HepG2 (cell line): ENCODE data around the gene CYP27B1. TPM values are rescaled to one million over a fixed set of nuclear protein-coding genes. Genes with fewer than 3 reads are reported as not detected.

Experiments used
- AFF4 ChIP-seq: sonication (generic); formaldehyde crosslinking; IDR thresholded peaks from 2 replicates; pipeline ENCODE4 v1.4.0; 2020; ENCODE audit warnings: missing genetic modification reagents
- BORCS8-MEF2B ChIP-seq: sonication (generic); formaldehyde crosslinking; IDR thresholded peaks from 2 replicates; pipeline ENCODE4 v1.8.0; 2022; ENCODE audit warnings: mild to moderate bottlenecking, missing genetic modification reagents
- FIP1L1 ChIP-seq: fragments of 200-400 bp; formaldehyde crosslinking; IDR thresholded peaks from 2 replicates; pipeline ENCODE4 v1.6.1; 2018; ENCODE audit warnings: low read depth, mild to moderate bottlenecking, low read length, moderate library complexity, borderline replicate concordance; ENCODE audit not compliant: insufficient read depth
- HMG20A ChIP-seq: IDR thresholded peaks from 2 replicates; pipeline ENCODE4 v1.6.1; 2016; ENCODE audit warnings: borderline replicate concordance
- HOXA3 ChIP-seq: sonication (generic); formaldehyde crosslinking; IDR thresholded peaks from 2 replicates; pipeline ENCODE4 v1.5.0; 2020; ENCODE audit warnings: missing genetic modification reagents
- JUNB ChIP-seq: sonication (generic); formaldehyde crosslinking; IDR thresholded peaks from 2 replicates; pipeline ENCODE4 v1.8.0; 2022; ENCODE audit warnings: missing genetic modification reagents, mild to moderate bottlenecking, borderline replicate concordance
- NFATC3 ChIP-seq: sonication (generic); formaldehyde crosslinking; IDR thresholded peaks from 2 replicates; pipeline ENCODE4 v1.5.1; 2020; ENCODE audit warnings: mild to moderate bottlenecking, missing genetic modification reagents
- NFE2 ChIP-seq: sonication (generic); formaldehyde crosslinking; IDR thresholded peaks from 2 replicates; pipeline ENCODE4 v1.4.0; 2020; ENCODE audit warnings: missing genetic modification reagents
- SP5 ChIP-seq: IDR thresholded peaks from 2 replicates; pipeline ENCODE4 v1.6.1; 2016; ENCODE audit warnings: low read depth, borderline replicate concordance
- ZBTB25 ChIP-seq: IDR thresholded peaks from 2 replicates; pipeline ENCODE4 v1.6.1; 2018; ENCODE audit warnings: missing genetic modification reagents
- ZBTB37 ChIP-seq: sonication (generic); formaldehyde crosslinking; IDR thresholded peaks from 2 replicates; pipeline ENCODE4 v1.4.0; 2020; ENCODE audit warnings: mild to moderate bottlenecking, missing genetic modification reagents
- ZHX1 ChIP-seq: sonication (generic); formaldehyde crosslinking; IDR thresholded peaks from 2 replicates; pipeline ENCODE4 v1.8.1; 2022; ENCODE audit warnings: low read depth, mild to moderate bottlenecking, missing genetic modification reagents
- ZNF317 ChIP-seq: sonication (generic); formaldehyde crosslinking; IDR thresholded peaks from 2 replicates; pipeline ENCODE4 v1.5.0; 2020; ENCODE audit warnings: mild to moderate bottlenecking, missing genetic modification reagents
- ZNF333 ChIP-seq: sonication (generic); formaldehyde crosslinking; IDR thresholded peaks from 2 replicates; pipeline ENCODE4 v1.4.0; 2020; ENCODE audit warnings: mild to moderate bottlenecking, missing genetic modification reagents, borderline replicate concordance
- ZNF484 ChIP-seq: sonication (generic); formaldehyde crosslinking; IDR thresholded peaks from 2 replicates; pipeline ENCODE4 v1.5.1; 2020; ENCODE audit warnings: mild to moderate bottlenecking, low read depth, missing genetic modification reagents, borderline replicate concordance
- ZNF558 ChIP-seq: sonication (generic); formaldehyde crosslinking; IDR thresholded peaks from 2 replicates; pipeline ENCODE4 v1.9.0; 2022; ENCODE audit warnings: mild to moderate bottlenecking, missing genetic modification reagents, borderline replicate concordance
- ZNF790 ChIP-seq: sonication (generic); formaldehyde crosslinking; IDR thresholded peaks from 2 replicates; pipeline ENCODE4 v1.8.0; 2022; ENCODE audit warnings: missing genetic modification reagents, mild to moderate bottlenecking, borderline replicate concordance
- ZNF850 ChIP-seq: sonication (generic); formaldehyde crosslinking; conservative IDR thresholded peaks from 2 replicates; pipeline ENCODE4 v1.9.0; 2021; ENCODE audit warnings: mild to moderate bottlenecking, missing genetic modification reagents
- polyA plus RNA-seq, 8 experiments: library from polyadenylated mRNA; depleted of rRNA in 3 of 8; stranded (reverse) in 7 of 8; unstranded in 1 of 8; fragments of >200 nt; fragmentation: Illumina TruSeq in 4 of 8; extraction: Trizol in 4 of 8; gene quantifications; 2 replicates each; pipeline versions ENCODE4 v1.2.1 to v1.2.3, GENCODE V29; 2011 to 2016; ENCODE audit warnings: low read depth in 4 of 8, missing spikeins in 1 of 8, mixed read lengths in 1 of 8; ENCODE audit not compliant: insufficient read depth in 1 of 8
- total RNA-seq, 5 experiments: library from RNA; depleted of rRNA; stranded (reverse); fragments of >200 nt; fragmentation: Illumina TruSeq; extraction: Trizol; gene quantifications; 2 replicates each; pipeline ENCODE4 v1.2.3, GENCODE V29; 2016; ENCODE audit warnings: low read depth in 1 of 5
- TF ChIP-seq, protein P1 (sequence below): sonication (generic); formaldehyde crosslinking; IDR thresholded peaks from 2 replicates; pipeline ENCODE4 v1.5.1; 2020; ENCODE audit warnings: missing genetic modification reagents, mild to moderate bottlenecking, borderline replicate concordance

CYP27B1 gene
- total and polyA plus RNA-seq, 2 of the 13 experiments (the other 11 are each of a cell fraction or from before 2014, with no cell fraction given), result 2.3 to 3.0 TPM

DNA sequence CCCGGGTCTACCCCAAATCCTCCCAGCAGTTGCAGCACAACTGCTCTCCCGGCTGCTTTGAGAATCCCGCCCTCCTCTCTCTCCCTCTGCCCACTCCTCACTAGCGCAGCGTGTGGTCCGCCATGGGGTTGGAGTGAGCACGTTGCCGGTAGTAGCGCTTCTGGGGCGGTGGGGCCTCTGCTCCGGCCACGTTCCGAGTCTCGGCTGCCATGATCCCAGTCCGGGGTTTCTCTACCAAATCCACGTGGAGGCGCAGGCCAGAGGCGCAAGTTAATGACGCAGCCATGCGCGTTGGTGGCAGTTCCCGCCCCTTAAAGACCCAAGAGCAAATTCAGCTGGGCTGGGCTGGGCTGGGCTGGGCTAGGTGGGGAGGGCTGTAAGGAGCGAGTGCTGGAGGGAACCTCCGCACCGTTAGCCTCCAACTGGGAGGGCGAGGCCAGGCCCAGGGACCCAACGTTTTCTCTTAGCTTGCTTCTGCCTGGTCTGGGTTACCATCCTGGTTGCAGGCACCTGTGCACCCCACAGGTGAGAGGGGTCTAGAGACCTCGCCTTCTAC lies 5.1 kb upstream of the CYP27B1 start, which contains the start of gene METTL1 (continued):
- TF ChIP-seq ZBTB25 (CRISPR knock-in tag) (peak; percentile 84), AFF4 (no peak), ZNF850 (no peak), ZBTB37 (CRISPR knock-in tag) (no peak), ZNF484 (CRISPR knock-in tag) (no peak), SP5 (CRISPR knock-in tag) (peak; percentile 73), NFATC3 (CRISPR knock-in tag) (no peak; the same call in 1 of the 2 replicates), BORCS8-MEF2B (peak; percentile 96), HMG20A (no peak), FIP1L1 (no peak), ZNF333 (CRISPR knock-in tag) (no peak; the same call in 1 of the 2 replicates), ZNF317 (no peak; the same call in 1 of the 2 replicates), ZNF558 (peak; percentile 15; the same call in 1 of the 2 replicates), NFE2 (CRISPR knock-in tag) (no peak), HOXA3 (peak; percentile 98), ZHX1 (CRISPR knock-in tag) (peak; percentile 92), JUNB (CRISPR knock-in tag) (no peak), ZNF790 (peak; percentile 62; the same call in 1 of the 2 replicates)
- TF ChIP-seq, protein P1, sequence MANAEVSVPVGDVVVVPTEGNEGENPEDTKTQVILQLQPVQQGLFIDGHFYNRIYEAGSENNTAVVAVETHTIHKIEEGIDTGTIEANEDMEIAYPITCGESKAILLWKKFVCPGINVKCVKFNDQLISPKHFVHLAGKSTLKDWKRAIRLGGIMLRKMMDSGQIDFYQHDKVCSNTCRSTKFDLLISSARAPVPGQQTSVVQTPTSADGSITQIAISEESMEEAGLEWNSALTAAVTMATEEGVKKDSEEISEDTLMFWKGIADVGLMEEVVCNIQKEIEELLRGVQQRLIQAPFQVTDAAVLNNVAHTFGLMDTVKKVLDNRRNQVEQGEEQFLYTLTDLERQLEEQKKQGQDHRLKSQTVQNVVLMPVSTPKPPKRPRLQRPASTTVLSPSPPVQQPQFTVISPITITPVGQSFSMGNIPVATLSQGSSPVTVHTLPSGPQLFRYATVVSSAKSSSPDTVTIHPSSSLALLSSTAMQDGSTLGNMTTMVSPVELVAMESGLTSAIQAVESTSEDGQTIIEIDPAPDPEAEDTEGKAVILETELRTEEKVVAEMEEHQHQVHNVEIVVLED (CRISPR knock-in tag), result peak; percentile 85
